Measurements from ENCODE around the gene XPC.

Gene XPC

GRCh38 chr3:14169871-14170270 lies 8.5 kb downstream of the XPC start:
- DNase-seq = no peak

GRCh38 chr3:14169435-14169834 lies 9.0 kb downstream of the XPC start:
- no peak for DNase-seq

- no peak for DNase-seq
Observed at GRCh38 chr3:14166877-14167603, 11.4 kb downstream of the XPC start.

GRCh38 chr3:14162178-14162577 lies 16.2 kb downstream of the XPC start:
- no peak for DNase-seq

- DNase-seq = no peak
Observed at GRCh38 chr3:14161282-14161681, 17.1 kb downstream of the XPC start.

- DNase-seq = no peak
Observed at GRCh38 chr3:14159426-14159825, 19.0 kb downstream of the XPC start.

GRCh38 chr3:14158370-14158769 lies 20.0 kb downstream of the XPC start:
- DNase-seq = no peak

- DNase-seq = no peak
Observed at GRCh38 chr3:14157951-14158350, 20.4 kb downstream of the XPC start.

- no peak for DNase-seq
Observed at GRCh38 chr3:14156843-14157561, 21.4 kb downstream of the XPC start.

- DNase-seq = peak; percentile 28
Observed at GRCh38 chr3:14156201-14156600, 22.2 kb downstream of the XPC start.

- peak; percentile 43 for DNase-seq
Observed at GRCh38 chr3:14154895-14155440, 23.4 kb downstream of the XPC start.

- peak; percentile 9 for DNase-seq
Observed at GRCh38 chr3:14154276-14154675, 24.1 kb downstream of the XPC start.

- DNase-seq = peak; percentile 21
Observed at GRCh38 chr3:14153663-14154062, 24.7 kb downstream of the XPC start.

- no peak for DNase-seq
Observed at GRCh38 chr3:14152963-14153355, 25.4 kb downstream of the XPC start.

GRCh38 chr3:14152233-14152962 lies 26.0 kb downstream of the XPC start:
- DNase-seq = peak; percentile 53

GRCh38 chr3:14151471-14152083 lies 26.8 kb downstream of the XPC start:
- DNase-seq = peak; percentile 50

- peak; percentile 50 for DNase-seq
Observed at GRCh38 chr3:14150491-14151230, 27.7 kb downstream of the XPC start.

GRCh38 chr3:14150078-14150477 lies 28.3 kb downstream of the XPC start:
- DNase-seq = peak; percentile 44

GRCh38 chr3:14148041-14148985 lies 30.1 kb downstream of the XPC start:
- DNase-seq = peak; percentile 54

GRCh38 chr3:14147617-14148016 lies 30.8 kb downstream of the XPC start:
- DNase-seq = peak; percentile 38

GRCh38 chr3:14147066-14147435 lies 31.4 kb downstream of the XPC start:
- no peak for DNase-seq

All from activated CD8-positive, alpha-beta memory T cell treated with anti-CD3 and anti-CD28 coated beads for 24 hours (primary cell).